Measurements from ENCODE around the gene KRTCAP3.

Gene KRTCAP3

GRCh38 chr2:27441226-27441926, 805 bp upstream of the KRTCAP3 start:
- peak; percentile 25 for DNase-seq

DNA sequence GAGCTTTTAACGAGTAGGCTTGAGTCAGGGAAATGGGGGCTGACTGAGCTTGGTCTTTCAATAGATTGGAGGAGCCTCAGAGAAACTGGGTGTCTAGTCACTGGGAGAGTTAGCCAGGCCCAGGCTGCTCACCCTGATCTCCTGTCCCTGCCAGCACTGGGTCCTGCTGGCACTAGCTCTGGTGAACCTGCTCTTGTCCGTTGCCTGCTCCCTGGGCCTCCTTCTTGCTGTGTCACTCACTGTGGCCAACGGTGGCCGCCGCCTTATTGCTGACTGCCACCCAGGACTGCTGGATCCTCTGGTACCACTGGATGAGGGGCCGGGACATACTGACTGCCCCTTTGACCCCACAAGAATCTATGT, 720 bp downstream of the KRTCAP3 start:
- no peak for DNase-seq

GRCh38 chr2:27445155-27445554, 3.0 kb downstream of the KRTCAP3 start:
- DNase-seq: no peak

GRCh38 chr2:27445615-27446014, 3.4 kb downstream of the KRTCAP3 start:
- DNase-seq: no peak

GRCh38 chr2:27446057-27446456, 3.9 kb downstream of the KRTCAP3 start:
- DNase-seq: no peak

- DNase-seq: no peak
Measured at GRCh38 chr2:27448381-27448780, 6.2 kb downstream of the KRTCAP3 start.

DNA sequence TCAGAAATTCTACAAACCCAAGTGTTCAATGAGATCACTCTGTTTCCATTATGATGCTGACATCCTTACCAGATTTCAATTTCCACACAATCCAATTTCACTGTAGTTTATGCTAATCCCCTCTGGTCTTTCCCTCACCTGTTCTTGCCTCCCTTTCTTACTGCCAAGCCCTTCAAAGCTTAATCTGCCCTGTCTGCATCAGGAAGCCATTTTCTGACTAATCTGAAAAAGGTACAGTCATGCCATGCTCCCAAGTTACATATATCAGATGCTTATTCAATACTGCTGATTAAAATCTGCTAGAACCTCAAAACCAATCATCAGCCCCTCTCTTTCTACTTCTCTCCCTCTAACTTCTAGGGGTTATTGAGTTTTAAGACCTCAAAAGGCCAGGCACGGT, 8.9 kb downstream of the KRTCAP3 start:
- no peak for DNase-seq

GRCh38 chr2:27453968-27454367, 11.8 kb downstream of the KRTCAP3 start:
- DNase-seq: no peak

DNA sequence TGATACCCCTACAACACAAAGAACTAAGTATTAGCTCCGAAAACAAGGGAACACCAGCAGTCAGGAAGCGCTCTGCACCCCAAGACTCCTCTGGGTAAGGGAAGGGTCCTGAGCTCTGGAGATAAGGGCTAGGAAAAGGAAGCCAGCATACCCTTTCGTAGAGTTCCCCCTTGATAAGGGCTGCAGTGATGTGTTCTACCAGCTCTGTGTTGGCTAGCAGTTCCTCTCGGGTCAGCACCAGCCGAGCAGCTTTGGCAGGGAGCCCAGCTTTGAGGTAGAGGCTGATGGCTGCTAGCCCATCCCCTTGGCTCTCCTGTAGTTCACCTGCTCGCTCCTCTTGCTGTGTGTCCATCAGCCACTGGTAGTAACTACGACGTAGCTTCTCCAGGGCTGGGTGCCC, 18.9 kb downstream of the KRTCAP3 start:
- peak; percentile 57 for DNase-seq

- no peak for DNase-seq
Measured at GRCh38 chr2:27464443-27464842, 22.3 kb downstream of the KRTCAP3 start.

GRCh38 chr2:27471961-27472360, 29.8 kb downstream of the KRTCAP3 start:
- peak; percentile 8 for DNase-seq

DNA sequence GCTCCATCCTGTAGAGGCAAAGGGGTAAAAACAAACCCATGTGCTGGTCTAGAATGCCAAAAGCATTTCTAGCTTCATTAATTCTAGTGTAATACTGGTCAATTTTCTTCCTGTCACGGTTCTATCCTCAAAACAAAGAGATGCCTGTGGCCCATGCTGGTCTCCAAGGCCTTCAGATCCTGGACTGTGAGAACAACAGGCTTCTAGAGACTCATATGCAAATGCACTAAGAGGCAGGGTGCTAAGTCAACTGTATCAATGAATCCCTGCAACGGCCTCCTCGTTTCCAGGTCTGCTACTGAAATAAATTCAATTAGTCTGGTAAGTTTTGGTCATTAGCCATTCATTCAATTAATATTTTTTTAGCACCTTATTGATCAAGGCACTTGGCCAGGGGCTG, 43.3 kb downstream of the KRTCAP3 start:
- no peak for DNase-seq

GRCh38 chr2:27489118-27489497, 46.9 kb downstream of the KRTCAP3 start:
- peak; percentile 49 for DNase-seq

DNA sequence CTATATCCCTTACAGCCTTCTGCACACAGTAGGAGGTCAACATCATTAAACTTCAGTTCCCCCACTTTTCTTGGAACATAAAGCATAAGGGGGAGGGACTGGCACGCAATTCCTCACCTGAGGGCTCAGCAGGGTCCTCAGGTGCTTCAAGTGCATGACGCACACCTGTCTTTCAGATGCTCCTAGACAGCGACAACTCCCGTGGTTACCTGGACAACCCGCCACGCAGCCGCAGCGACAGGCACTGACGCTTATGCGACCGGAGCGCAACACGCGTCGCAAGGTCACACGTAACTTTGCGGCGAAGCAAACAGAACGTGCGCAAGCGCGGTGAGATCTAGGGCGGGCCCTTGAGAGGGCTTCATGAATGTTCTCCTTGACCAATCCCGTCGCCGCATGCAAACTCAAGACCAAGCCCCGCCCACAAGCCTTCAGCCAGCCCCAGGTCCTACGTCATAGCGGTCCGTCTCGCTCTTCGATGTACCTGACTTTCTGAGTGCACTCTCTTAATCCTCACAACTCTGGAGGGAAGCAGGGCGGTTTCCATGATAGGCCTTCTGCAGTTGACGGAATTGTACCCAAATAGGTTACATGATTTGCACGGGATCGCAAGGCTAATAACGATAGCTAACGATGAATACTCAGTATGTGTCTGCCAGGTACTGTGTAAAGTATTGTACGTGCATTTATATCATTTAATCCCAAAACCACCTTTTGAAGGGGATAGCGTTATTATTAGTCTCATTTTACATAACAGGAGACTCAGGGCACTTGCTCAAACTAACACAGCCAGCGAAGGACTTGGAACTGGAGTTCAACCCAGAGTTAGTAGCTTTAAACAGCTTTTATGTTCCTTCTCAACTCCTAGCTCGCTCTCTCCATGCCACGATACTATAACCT, 47.6 kb downstream of the KRTCAP3 start, which contains the start of gene IFT172:
IFT172 (minus strand) TSS at position 246 of the 900 bp plus-strand sequence; CDS start at position 156, 90 bp downstream.
- peak; percentile 99 for DNase-seq

DNA sequence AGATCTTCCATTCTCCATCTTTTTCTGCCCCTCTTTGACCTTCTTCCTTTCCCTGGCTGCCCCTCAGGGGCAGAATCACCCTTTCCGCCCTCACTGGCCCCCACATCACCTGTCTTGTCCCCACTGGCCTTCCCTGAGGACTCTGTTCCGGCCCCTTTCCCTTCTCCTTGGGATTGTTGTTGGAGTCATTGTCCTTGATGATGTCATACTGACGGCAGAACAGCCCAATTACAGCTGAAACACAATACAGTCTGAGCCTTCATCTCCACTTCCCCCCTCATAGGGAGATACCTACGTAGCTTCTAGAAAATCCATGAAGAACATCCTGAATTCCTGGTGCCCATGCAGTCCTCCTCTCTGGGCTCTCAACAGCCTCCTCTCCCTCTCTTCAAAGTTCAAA, 50.4 kb downstream of the KRTCAP3 start:
- DNase-seq: no peak

GRCh38 chr2:27493948-27494283, 51.7 kb downstream of the KRTCAP3 start:
- DNase-seq: no peak

All from OCI-M1 (cell line).